ENCODE results near the gene VPREB3.

DNA sequence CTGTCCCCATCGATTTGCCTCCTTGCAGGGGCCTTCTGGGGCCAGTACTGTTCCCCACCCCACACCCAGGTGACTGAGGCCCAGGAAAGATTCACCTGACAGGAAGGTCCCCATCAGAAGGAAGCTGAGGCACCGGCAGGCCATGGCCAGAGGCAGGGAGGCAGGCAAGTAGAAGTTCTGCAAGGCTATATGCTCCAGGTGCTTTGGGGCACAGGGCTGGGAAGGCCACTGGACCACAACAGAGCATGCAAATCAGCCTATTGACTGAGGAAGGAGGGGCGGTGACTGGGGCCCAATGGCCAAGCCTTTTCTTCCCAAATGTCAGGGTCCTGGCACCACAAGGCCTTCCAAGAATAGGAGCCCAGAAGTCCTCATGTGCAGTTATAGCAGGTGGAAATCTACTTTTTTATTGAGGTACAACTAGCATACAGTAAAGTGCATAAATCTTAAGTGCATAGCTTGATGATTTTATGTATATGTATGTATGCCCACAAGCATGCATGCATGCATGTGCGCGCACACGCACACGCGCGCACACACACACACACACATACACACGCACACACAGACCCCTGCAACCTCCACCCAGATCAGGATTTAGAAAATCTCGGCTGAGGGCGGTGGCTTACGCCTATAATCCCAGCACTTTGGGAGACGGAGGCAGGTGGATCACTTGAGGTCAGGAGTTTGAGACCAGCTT is at the start of gene VPREB3:
- TF ChIP-seq CTCF (conservative IDR thresholded peaks at IDR 0.05) (no peak), EZH2 (IDR thresholded peaks at IDR 0.05; ENCODE audit: low read depth) (no peak)

Data from PC-9 (cell line).